ENCODE data around the gene HP.

- TF ChIP-seq CBX5 (IDR thresholded peaks at IDR 0.05; ENCODE audit: low read depth, low read length) (no peak), POLR2A (IDR thresholded peaks at IDR 0.05; ENCODE audit: control extremely low read depth in 1 of 2, low read depth in 2 of 2, low read length in 2 of 2) (no peak), SP2 (IDR thresholded peaks at IDR 0.05; ENCODE audit: low read length) (no peak), BRCA1 (IDR thresholded peaks at IDR 0.05; ENCODE audit: low read depth, low read length) (no peak), EZH2 (IDR thresholded peaks at IDR 0.05; ENCODE audit: low read depth, low read length, severe bottlenecking) (no peak), CEBPB (IDR thresholded peaks at IDR 0.05; ENCODE audit: low read depth, low read length) (no peak), CHD1 (IDR thresholded peaks at IDR 0.05; ENCODE audit: low read depth, low read length) (no peak)
Observed at GRCh38 chr16:72109300-72109699, 55.0 kb downstream of the HP start.

All from H1 (cell line).